H1 (cell line): ENCODE measurements around the gene VSIG10L2. TPM values are rescaled to one million over a fixed set of nuclear protein-coding genes. Genes with fewer than 3 reads are reported as not detected.

Experiments used
- CHD1 ChIP-seq: IDR thresholded peaks from 2 replicates; pipeline ENCODE4 v1.6.1; 2012; ENCODE audit warnings: low read depth, low read length, improper control_type of control experiment
- CHD7 ChIP-seq: fragments of 300-600 bp; sonication (generic); IDR thresholded peaks from 2 replicates; pipeline ENCODE4 v1.7.1; 2012; ENCODE audit warnings: low read length, moderate library complexity, mild to moderate bottlenecking, inconsistent platforms; ENCODE audit not compliant: insufficient replicate concordance
- EGR1 ChIP-seq: IDR thresholded peaks from 2 replicates; pipeline ENCODE4 v1.6.1; 2011; ENCODE audit warnings: low read depth, low read length, borderline replicate concordance
- KDM5A ChIP-seq: fragments of 200-600 bp; IDR thresholded peaks from 2 replicates; pipeline ENCODE4 v1.7.1; 2012; ENCODE audit warnings: mild to moderate bottlenecking, low read length, inconsistent platforms, mixed read lengths
- POU5F1 ChIP-seq: IDR thresholded peaks from 2 replicates; pipeline ENCODE4 v1.6.1; 2011; ENCODE audit warnings: low read depth, mild to moderate bottlenecking, low read length, moderate library complexity
- TAF7 ChIP-seq: optimal IDR thresholded peaks from 2 replicates; pipeline ENCODE3; 2011; ENCODE audit warnings: low read depth, mild to moderate bottlenecking, inconsistent platforms, low read length, moderate library complexity, borderline replicate concordance
- ZNF274 ChIP-seq: IDR thresholded peaks from 2 replicates; pipeline ENCODE4 v1.7.0; 2012; ENCODE audit warnings: low read length, borderline replicate concordance; ENCODE audit errors: extremely low read depth
- polyA plus RNA-seq, 7 experiments: library from polyadenylated mRNA; depleted of rRNA in 3 of 7; stranded (reverse) in 5 of 7; unstranded in 2 of 7; fragments of >200 nt in 5 of 7; fragments of 200-250 nt in 2 of 7; gene quantifications; 1 replicate in 5 of 7; 2 replicates in 1 of 7; 4 replicates in 1 of 7; pipeline versions ENCODE4 v1.2.1 to v1.2.3, GENCODE V29; 2011 to 2013; ENCODE audit warnings: missing spikeins in 2 of 7, mixed read lengths in 2 of 7
- total RNA-seq: library from RNA; stranded (reverse); fragmentation: NEBNext Ultra II Directional; extraction: Animal tissue kit (Norgen Biotek cat#: 25700); gene quantifications from 2 replicates; pipeline ENCODE4 v1.2.1, GENCODE V29; 2021

VSIG10L2 gene
- total and polyA plus RNA-seq, 2 of the 8 experiments (the other 6 are each of a cell fraction or from before 2014, with no cell fraction given), result not detected

GRCh38 chr11:125946712-125947418 lies 1.0 kb downstream of the VSIG10L2 start (continued):
- TF ChIP-seq CHD7, result no peak
- no peak for TF ChIP-seq KDM5A
- no peak for TF ChIP-seq ZNF274
- no peak for TF ChIP-seq CHD1
- no peak for TF ChIP-seq EGR1
- no peak for TF ChIP-seq TAF7
- no peak for TF ChIP-seq POU5F1
